ENCODE measurements around the gene SLC25A40. TPM values are rescaled to one million over a fixed set of nuclear protein-coding genes. Genes with fewer than 3 reads are reported as not detected.

The SLC25A40 gene
- polyA plus RNA-seq, 1 of the 3 experiments (the other 2 are of a cell fraction) = 5.5 TPM

DNA sequence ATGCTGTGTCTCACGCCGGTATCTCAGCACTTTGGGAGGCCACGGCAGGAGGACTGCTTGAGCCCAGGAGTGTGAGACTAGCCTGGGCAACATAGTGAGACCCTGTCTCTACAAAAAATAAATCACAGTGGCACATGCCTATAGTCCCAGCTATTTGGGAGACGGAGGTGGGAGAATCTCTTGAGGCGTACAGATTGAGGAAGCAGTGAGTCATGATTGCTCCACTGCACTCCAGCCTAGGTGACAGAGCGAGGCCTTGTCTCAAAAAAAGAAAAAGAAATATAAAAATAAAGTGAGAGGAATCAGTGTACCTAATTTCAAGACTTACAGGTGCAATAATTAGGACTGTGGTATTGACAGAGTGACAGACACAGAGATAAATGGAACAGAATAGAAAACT is 23.9 kb downstream of the SLC25A40 start:
- Histone ChIP-seq H3F3A (replicated peaks; ENCODE audit: insufficient read depth) (peaks cover 10% of the 10 kb centered on the region), H3K9ac (no peak overlapping the region), H3K4me3 (ENCODE audit: low read depth in 2 of 2, low read length in 1 of 2) (no peak overlapping the region), H2AFZ (ENCODE audit: low read depth) (no peak overlapping the region), H3K4me1 (ENCODE audit: control insufficient read depth in 1 of 2, insufficient read depth in 2 of 2, low read depth in 1 of 2, low read length in 1 of 2) (no peaks in the 10 kb centered on the region), H3K9me2 (peaks cover 4% of the 10 kb centered on the region; the same call in 1 of the 2 replicates), H3K4me2 (no peak overlapping the region), H4K20me1 (ENCODE audit: insufficient read depth) (no peaks in the 10 kb centered on the region), H3K27ac (ENCODE audit: low read depth in 2 of 2, low read length in 1 of 2) (no peak overlapping the region), H3K36me3 (replicated peaks in 1 of 2; ENCODE audit: control insufficient read depth in 1 of 2, insufficient read depth in 2 of 2, low read length in 1 of 2) (peaks cover 40 to 53% of the 10 kb centered on the region in 2 experiments), H3K9me3 (no peaks in the 10 kb centered on the region), H3K27me3 (ENCODE audit: insufficient read depth) (no peaks in the 10 kb centered on the region), H3K79me2 (ENCODE audit: insufficient read depth) (no peaks in the 10 kb centered on the region)
- DNase-seq = no peak
- WGBS (ENCODE audit: low lambda C conversion rate) = 98% methylated on average over 6 of the region's 6 CpGs
- TF ChIP-seq CTCF (IDR thresholded peaks at IDR 0.05) (no peak), SIN3A (IDR thresholded peaks at IDR 0.05; ENCODE audit: borderline replicate concordance, low read depth, low read length) (no peak), EZH2phosphoT487 (IDR thresholded peaks at IDR 0.05; ENCODE audit: borderline replicate concordance, low read depth) (no peak), MAX (IDR thresholded peaks at IDR 0.05; ENCODE audit: low read depth) (no peak), ZBTB33 (IDR thresholded peaks at IDR 0.05; ENCODE audit: borderline replicate concordance, low read depth) (no peak), FOSL2 (IDR thresholded peaks at IDR 0.05; ENCODE audit: borderline replicate concordance, low read depth) (no peak), PBX3 (IDR thresholded peaks at IDR 0.05) (no peak), JUND (IDR thresholded peaks at IDR 0.05) (no peak), USF2 (IDR thresholded peaks at IDR 0.05; ENCODE audit: borderline replicate concordance, low read depth, low read length) (no peak), NFIC (IDR thresholded peaks at IDR 0.05; ENCODE audit: borderline replicate concordance) (no peak), RCOR1 (IDR thresholded peaks at IDR 0.05; ENCODE audit: low read length) (no peak)
- ChIA-PET POLR2A (no interaction called here), CTCF (no interaction called here)

Measured in SK-N-SH (cell line).